Hepatocyte (in vitro differentiated cells): Measurements from ENCODE around the gene TMEM200B.

Source experiments
- EZH2 ChIP-seq: fragments of 200-600 bp; sonication (generic); IDR thresholded peaks from 2 replicates; pipeline ENCODE4 v1.6.1; 2016; ENCODE audit warnings: antibody characterized with exemption, mild to moderate bottlenecking, borderline replicate concordance
- TF ChIP-seq, protein P1 (sequence below): fragments of 200-600 bp; sonication (generic); IDR thresholded peaks from 2 replicates; pipeline ENCODE4 v1.5.1; 2016; ENCODE audit warnings: antibody characterized with exemption, mild to moderate bottlenecking; ENCODE audit not compliant: poor library complexity

DNA sequence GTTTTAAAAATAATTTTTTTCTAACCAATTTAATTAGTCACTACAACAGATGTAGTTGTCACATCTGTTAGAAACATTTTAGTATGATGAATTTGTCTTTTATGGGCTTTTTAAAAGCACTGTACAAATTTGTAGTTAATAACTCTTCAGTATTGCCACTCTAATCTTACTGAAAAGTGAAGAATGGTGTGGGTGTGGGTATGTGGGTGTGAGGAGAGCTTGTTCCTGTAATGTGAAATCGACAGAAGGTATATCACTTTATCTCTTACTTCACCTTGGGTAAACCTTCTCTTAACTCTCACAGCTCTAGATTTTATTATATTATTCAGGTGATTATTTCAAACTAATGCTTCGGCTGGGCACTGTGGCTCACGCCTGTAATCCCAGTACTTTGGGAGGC lies 42.5 kb downstream of the TMEM200B start:
- TF ChIP-seq, protein P1, sequence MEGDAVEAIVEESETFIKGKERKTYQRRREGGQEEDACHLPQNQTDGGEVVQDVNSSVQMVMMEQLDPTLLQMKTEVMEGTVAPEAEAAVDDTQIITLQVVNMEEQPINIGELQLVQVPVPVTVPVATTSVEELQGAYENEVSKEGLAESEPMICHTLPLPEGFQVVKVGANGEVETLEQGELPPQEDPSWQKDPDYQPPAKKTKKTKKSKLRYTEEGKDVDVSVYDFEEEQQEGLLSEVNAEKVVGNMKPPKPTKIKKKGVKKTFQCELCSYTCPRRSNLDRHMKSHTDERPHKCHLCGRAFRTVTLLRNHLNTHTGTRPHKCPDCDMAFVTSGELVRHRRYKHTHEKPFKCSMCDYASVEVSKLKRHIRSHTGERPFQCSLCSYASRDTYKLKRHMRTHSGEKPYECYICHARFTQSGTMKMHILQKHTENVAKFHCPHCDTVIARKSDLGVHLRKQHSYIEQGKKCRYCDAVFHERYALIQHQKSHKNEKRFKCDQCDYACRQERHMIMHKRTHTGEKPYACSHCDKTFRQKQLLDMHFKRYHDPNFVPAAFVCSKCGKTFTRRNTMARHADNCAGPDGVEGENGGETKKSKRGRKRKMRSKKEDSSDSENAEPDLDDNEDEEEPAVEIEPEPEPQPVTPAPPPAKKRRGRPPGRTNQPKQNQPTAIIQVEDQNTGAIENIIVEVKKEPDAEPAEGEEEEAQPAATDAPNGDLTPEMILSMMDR = no peak
- TF ChIP-seq EZH2 = no peak
